IPS DF 6.9 (cell line): ENCODE results near the gene SLC9C1.
A peak's percentile ranks its signal among the peaks of the same experiment; 100 is the strongest.

Experiments
- DNase-seq: peaks from one replicate; pipeline ENCODE4 v3.0.0-alpha.2; 2013; ENCODE audit warnings: low read depth, low spot score
- H3K27ac ChIP-seq: one replicate; pipeline ENCODE4 v1.5.1; 2013; ENCODE audit warnings: low read length, control low read depth
- H3K27me3 ChIP-seq: 2 replicates; pipeline ENCODE4 v1.6.1; 2013; ENCODE audit warnings: mild to moderate bottlenecking, low read length; ENCODE audit not compliant: control insufficient read depth, insufficient read depth
- H3K36me3 ChIP-seq: 2 replicates; pipeline ENCODE4 v1.6.1; 2013; ENCODE audit warnings: low read length; ENCODE audit not compliant: control insufficient read depth, insufficient read depth
- H3K4me1 ChIP-seq: 2 replicates; pipeline ENCODE4 v1.6.1; 2013; ENCODE audit warnings: low read length; ENCODE audit not compliant: control insufficient read depth, insufficient read depth
- H3K4me3 ChIP-seq: 2 replicates; pipeline ENCODE4 v1.5.1; 2013; ENCODE audit warnings: mild to moderate bottlenecking, low read length
- H3K9me3 ChIP-seq: 2 replicates; pipeline ENCODE4 v1.6.1; 2013; ENCODE audit warnings: low read length, inconsistent platforms; ENCODE audit not compliant: control insufficient read depth, insufficient read depth
- WGBS: extraction: QIAGEN DNeasy Blood & Tissue Kit; methylation state at CpG from one replicate; pipeline ENCODE4 v1.1.7; 2013; ENCODE audit warnings: mixed read lengths, missing lambda C conversion rate; ENCODE audit not compliant: insufficient read length, insufficient coverage; 5-methylcytosine and 5-hydroxymethylcytosine counted together

SLC9C1 gene

GRCh38 chr3:112141293-112141692 lies 152.7 kb downstream of the SLC9C1 start:
- Histone ChIP-seq H3K36me3 (no peaks in the 10 kb centered on the region), H3K4me3 (no peak overlapping the region), H3K4me1 (no peaks in the 10 kb centered on the region), H3K27me3 (no peaks in the 10 kb centered on the region), H3K27ac (no peak overlapping the region), H3K9me3 (no peaks in the 10 kb centered on the region)
- no CpG with 5 or more reads among the region's 2 CpGs for WGBS
- DNase-seq: no peak

- H3K27ac ChIP-seq: no peak overlapping the region
- no CpG with 5 or more reads among the region's 1 CpG for WGBS
These were observed 153.4 kb downstream of the SLC9C1 start for GRCh38 chr3:112140584-112140983.

DNA sequence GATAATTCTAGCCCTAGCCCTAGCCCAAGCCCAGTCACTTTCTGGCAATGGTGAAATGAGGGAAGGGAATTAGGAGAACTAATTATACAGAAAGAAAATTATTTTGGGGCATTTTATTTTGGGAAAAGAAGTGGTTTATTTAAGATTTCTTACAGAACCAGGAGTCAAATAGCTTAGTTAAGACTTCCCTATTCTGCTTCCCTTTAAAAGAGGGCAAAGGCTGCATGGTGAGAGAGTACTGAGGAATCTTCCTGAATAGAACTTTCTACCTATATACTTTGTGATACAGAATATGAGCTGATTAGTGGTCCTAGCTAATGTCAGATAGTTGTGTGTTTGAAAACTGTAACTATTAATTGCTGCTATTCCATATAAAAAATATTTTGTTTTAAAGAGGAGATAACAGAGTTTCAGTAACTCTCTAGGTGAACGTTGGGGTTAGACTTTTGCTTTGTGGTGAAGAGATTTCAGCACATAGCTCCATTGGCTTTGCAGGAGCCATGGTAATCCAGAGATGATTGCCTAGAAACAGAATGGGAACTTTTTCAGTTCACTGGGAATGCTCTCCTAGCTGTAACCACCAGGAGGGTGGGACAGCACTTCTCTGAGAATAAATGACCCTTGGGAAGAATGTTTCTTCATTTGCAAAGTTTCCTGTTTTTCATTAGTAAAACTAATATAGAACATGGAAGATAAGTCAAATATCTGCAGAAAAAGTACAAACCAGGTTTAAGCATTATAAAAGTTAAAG lies 155.6 kb downstream of the SLC9C1 start:
- H3K27ac ChIP-seq: no peak overlapping the region
- no peak for DNase-seq
- H3K9me3 ChIP-seq: no peaks in the 10 kb centered on the region
- WGBS: no CpG with 5 or more reads among the region's 1 CpG
- H3K4me3 ChIP-seq: no peak overlapping the region
- H3K36me3 ChIP-seq: no peaks in the 10 kb centered on the region
- H3K27me3 ChIP-seq: no peaks in the 10 kb centered on the region
- H3K4me1 ChIP-seq: no peaks in the 10 kb centered on the region

More at GRCh38 chr3:112140584-112140983, 153.4 kb downstream of the SLC9C1 start:
- no peak for DNase-seq
- H3K4me3 ChIP-seq: no peak overlapping the region
- no peaks in the 10 kb centered on the region for H3K27me3 ChIP-seq
- H3K9me3 ChIP-seq: no peaks in the 10 kb centered on the region
- no peaks in the 10 kb centered on the region for H3K4me1 ChIP-seq
- H3K36me3 ChIP-seq: no peaks in the 10 kb centered on the region

DNA sequence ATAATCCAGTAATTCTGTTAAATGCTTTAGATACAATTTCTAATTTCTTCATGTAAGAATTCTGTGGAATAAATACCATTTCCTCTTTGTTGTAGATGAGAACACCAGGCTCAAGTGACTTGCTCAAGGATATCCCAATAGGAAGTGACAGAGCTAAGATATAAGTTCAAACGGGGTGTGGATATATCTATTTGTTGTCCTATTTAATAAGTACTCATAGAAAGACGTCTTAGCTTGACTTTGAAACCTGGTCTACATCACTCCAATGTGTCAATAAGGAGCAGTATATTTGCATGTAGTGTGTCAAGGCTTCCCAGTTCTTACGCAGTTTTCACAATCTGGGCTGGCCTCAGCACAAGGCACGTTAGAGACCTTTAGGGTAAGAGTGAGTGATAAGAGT lies 156.2 kb downstream of the SLC9C1 start:
- Histone ChIP-seq H3K4me1 (no peaks in the 10 kb centered on the region), H3K4me3 (no peak overlapping the region), H3K9me3 (no peaks in the 10 kb centered on the region), H3K36me3 (no peaks in the 10 kb centered on the region), H3K27ac (no peak overlapping the region), H3K27me3 (no peaks in the 10 kb centered on the region)
- DNase-seq: no peak
- no CpG with 5 or more reads among the region's 4 CpGs for WGBS

DNA sequence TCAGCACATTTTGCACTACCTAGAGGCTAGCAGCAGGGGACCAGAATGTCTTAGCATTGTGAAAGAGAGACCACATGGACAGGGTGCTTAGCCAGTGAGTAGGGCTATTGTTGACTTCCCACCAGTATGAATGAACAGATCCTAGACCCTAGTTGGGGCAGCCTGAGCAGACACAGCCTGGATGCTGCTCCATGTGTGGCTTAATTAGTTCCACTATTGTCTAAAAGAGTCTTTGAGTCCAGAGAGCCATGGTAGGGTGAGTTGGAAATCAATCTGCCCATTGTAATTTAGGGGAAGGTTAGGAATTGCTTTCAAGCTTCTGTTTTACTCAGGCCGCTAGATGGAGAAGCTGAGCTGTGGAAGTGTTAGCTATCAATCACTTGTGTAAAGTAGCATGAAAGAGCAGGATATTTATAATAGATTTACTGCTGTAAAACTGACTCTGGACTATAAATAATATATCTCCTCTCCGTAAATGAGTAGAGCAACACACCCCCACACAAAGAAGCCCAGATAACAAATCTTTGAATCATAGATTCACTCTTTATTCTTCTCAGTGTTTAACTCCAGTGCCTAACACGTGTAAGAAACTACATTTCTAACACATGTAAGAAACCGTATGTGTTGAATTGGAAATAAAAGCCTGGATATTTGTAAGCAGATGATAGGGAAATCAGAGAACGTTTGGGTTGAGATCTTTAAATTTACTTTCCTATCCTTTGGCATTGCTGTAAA lies 156.9 kb downstream of the SLC9C1 start:
- DNase-seq: peak; percentile 54
- no peaks in the 10 kb centered on the region for H3K9me3 ChIP-seq
- no CpG with 5 or more reads among the region's 5 CpGs for WGBS
- no peaks in the 10 kb centered on the region for H3K4me1 ChIP-seq
- no peak overlapping the region for H3K4me3 ChIP-seq
- no peak overlapping the region for H3K27ac ChIP-seq
- no peaks in the 10 kb centered on the region for H3K27me3 ChIP-seq
- no peaks in the 10 kb centered on the region for H3K36me3 ChIP-seq

DNA sequence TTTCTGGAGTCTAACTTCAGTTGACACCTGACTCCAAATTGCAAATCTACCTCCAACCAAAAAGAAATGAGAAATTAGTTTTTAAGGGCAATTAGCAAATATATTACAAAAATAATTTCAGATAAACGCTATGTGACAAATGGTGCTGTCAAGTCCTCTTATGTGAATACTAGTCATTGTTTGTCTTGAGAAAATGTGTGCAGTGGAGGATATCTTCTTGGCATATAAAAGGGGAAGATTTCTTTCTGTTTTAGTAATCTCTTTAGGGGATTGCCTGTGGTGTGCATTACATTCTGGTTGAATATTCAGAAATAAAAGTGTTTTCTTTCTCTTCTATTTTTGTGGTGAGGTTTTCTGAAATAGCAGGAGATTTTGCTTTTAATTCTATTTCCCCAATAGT lies 158.0 kb downstream of the SLC9C1 start:
- no peak overlapping the region for H3K27ac ChIP-seq

DNA sequence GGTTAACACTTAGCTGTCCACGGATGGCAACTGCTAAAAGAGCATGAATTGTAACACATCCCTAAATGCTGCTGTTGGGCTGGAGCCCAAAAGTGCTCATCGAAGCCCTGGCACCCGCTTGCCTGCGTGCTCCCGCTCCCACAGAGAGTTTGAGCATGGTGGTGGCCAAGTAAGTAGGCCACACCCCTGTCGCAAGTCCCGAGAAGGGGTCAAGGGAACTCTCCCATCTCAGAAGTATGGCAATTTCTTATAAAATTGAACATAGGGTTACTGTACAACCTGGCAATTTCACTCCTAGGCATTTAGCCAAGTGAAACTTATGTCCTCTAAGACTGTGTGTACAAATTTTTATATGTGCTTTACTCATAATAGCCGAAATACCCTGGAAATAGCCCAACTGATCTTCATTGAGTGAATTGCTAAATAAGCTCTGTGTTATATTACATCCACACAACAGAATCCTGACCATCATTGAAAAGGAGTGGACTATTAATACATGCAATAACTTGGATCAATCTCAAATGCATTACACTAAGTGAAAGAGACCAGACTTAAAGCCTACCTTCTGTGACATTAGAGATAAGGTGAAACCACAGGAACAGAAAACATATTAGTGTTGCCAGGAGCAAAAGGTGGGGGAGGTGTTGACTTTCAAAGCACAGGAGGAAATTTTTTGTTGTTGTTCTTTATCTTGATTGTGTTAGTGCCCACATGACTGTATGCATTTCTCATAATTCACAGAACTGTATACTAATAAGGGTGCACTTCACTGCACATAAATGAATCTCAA lies 159.5 kb downstream of the SLC9C1 start:
- Histone ChIP-seq H3K27me3 (no peaks in the 10 kb centered on the region), H3K27ac (no peak overlapping the region), H3K4me1 (no peaks in the 10 kb centered on the region), H3K9me3 (no peaks in the 10 kb centered on the region), H3K36me3 (no peaks in the 10 kb centered on the region), H3K4me3 (no peak overlapping the region)
- WGBS: no CpG with 5 or more reads among the region's 8 CpGs
- DNase-seq: no peak

More for the DNA sequence above, 158.0 kb downstream of the SLC9C1 start:
- WGBS: no CpG with 5 or more reads among the region's 1 CpG
- Histone ChIP-seq H3K9me3 (no peaks in the 10 kb centered on the region), H3K36me3 (no peaks in the 10 kb centered on the region), H3K4me1 (no peaks in the 10 kb centered on the region), H3K4me3 (no peak overlapping the region), H3K27me3 (no peaks in the 10 kb centered on the region)
- no peak for DNase-seq

DNA sequence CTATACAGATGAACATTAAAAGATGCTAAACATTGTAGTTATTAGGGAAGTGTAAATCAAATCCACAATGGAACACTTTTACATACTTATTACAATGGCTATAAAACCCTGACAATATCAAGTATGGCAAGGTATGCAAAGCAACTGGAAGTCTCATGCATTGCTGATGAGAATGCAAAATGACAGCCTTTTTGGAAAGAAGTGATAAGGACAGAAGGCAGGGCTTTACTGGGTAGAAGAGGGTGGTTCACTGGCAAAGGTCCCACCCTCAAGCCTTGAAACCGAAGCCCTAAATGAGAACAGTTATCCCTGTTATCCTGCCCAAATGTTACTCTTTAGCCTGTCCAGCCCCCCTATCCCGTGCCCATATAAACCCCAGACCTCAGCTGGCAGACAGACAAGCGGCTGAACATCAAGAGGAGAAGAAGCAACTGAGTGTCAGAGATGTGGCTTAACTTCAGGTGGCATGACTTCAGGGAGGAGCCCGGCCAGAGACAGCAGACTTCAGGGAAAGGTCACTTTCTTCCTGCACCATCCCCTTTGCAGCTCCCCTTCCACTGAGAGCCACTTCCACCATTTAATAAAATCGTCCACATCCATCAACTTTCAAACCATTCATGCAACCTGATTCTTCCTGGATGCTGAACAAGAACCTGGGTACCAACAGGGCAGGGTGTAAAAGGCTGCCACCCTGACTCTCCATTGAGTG lies 160.2 kb downstream of the SLC9C1 start:
- no peaks in the 10 kb centered on the region for H3K9me3 ChIP-seq
- no peaks in the 10 kb centered on the region for H3K4me1 ChIP-seq
- no peak overlapping the region for H3K27ac ChIP-seq
- H3K27me3 ChIP-seq: no peaks in the 10 kb centered on the region
- DNase-seq: no peak
- no peaks in the 10 kb centered on the region for H3K36me3 ChIP-seq
- no CpG with 5 or more reads among the region's 5 CpGs for WGBS
- no peak overlapping the region for H3K4me3 ChIP-seq

DNA sequence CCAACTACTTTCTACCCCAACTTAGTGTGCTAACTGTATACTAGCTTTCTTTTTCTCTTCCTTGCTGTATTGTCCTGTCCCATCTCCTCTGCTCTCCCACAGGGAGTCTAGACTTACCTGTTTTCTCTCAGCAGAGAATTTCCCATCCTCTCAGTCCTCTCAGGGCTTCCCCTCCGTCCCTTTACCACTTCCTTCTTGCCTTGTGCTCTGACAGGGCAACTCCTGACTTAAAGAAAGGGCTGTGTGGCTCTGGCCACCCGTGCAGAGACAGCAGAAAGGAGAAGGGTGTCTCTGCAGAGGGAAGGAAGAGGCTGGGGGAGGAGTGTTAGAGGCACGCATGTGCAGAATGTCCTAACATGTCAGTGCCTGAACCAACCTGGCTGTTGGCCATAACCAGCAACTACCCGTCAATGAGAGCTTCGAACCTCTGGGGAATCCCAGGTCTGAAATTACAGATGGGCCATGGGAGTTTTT lies 161.0 kb downstream of the SLC9C1 start, which contains the start of gene GCSAM:
Gene GCSAM (minus strand): TSS at position 274 of the 474 bp plus-strand sequence. CDS start 128 bp downstream, at position 146.
- DNase-seq: no peak
- WGBS: no CpG with 5 or more reads among the region's 5 CpGs
- Histone ChIP-seq H3K36me3 (no peaks in the 10 kb centered on the region), H3K4me3 (no peak within 1 kb of the TSS), H3K27me3 (no peaks in the 10 kb centered on the region), H3K9me3 (no peaks in the 10 kb centered on the region), H3K4me1 (no peaks in the 10 kb centered on the region), H3K27ac (no peak within 1 kb of the TSS)

DNA sequence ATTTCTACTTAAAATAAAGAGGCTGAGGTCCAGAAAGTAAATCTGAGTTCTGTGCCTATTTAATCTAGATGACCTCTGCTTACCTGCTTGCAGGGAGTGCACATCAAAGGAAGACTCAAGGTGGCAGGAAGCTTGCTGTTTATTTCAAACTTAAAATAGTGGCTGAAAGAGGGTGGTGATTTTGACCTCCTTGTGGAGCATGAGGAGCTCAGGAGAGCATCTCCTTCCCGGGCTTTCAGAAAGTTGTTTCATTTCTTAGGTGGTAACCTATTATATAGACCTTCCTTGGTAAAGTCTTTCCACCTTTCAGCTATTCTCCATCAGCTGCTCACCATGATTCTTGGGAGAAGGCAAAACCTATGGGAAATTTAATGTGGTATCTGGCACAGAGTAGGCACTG lies 161.5 kb downstream of the SLC9C1 start:
- Histone ChIP-seq H3K36me3 (no peaks in the 10 kb centered on the region), H3K27ac (no peak overlapping the region), H3K4me3 (no peak overlapping the region), H3K9me3 (no peaks in the 10 kb centered on the region), H3K4me1 (no peaks in the 10 kb centered on the region), H3K27me3 (no peaks in the 10 kb centered on the region)
- DNase-seq: no peak
- WGBS: no CpG with 5 or more reads among the region's 1 CpG
